Testis (tissue), 2 donors: ENCODE data around the gene ZNF148.

Experiments
- POLR2A ChIP-seq: fragments of 450-650 bp; IDR thresholded peaks from one replicate; pipeline ENCODE4 v1.6.1; 2017; ENCODE audit warnings: antibody characterized with exemption, mild to moderate bottlenecking, moderate library complexity
- TF ChIP-seq, protein P1 (sequence below), 3 experiments: fragments of 450-650 bp in 2 of 3; fragments of 200-600 bp in 1 of 3; sonication (generic) in 1 of 3; IDR thresholded peaks; one replicate each; pipeline ENCODE4 v1.5.1; 2016 to 2019; ENCODE audit warnings: antibody characterized with exemption in 3 of 3, mild to moderate bottlenecking in 2 of 3, moderate library complexity in 1 of 3

DNA sequence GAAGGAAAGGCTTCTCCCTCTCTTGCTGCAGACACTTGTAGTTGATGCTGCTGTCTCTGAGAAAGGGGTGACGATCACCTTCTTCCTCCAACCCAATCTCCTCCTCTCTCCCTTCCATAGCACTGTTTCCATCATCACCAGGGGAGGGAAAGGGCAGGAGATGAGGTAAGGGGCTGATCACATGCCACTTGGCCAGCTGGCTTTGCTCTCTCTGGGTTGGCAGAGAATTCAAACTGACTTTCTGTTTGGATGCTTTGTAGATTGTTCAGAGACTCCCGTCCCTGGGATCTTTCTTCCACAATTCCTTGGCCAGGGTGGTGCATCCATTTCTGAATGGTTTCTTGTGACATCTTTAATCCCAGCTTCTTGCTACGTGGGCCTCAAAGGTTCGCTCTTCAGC lies 43.2 kb upstream of the ZNF148 start:
- TF ChIP-seq POLR2A: no peak
- TF ChIP-seq, protein P1, sequence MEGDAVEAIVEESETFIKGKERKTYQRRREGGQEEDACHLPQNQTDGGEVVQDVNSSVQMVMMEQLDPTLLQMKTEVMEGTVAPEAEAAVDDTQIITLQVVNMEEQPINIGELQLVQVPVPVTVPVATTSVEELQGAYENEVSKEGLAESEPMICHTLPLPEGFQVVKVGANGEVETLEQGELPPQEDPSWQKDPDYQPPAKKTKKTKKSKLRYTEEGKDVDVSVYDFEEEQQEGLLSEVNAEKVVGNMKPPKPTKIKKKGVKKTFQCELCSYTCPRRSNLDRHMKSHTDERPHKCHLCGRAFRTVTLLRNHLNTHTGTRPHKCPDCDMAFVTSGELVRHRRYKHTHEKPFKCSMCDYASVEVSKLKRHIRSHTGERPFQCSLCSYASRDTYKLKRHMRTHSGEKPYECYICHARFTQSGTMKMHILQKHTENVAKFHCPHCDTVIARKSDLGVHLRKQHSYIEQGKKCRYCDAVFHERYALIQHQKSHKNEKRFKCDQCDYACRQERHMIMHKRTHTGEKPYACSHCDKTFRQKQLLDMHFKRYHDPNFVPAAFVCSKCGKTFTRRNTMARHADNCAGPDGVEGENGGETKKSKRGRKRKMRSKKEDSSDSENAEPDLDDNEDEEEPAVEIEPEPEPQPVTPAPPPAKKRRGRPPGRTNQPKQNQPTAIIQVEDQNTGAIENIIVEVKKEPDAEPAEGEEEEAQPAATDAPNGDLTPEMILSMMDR (IDR thresholded peaks at IDR 0.05): no peak
